Measurements from ENCODE around the gene PHACTR3.

PHACTR3 gene

DNA sequence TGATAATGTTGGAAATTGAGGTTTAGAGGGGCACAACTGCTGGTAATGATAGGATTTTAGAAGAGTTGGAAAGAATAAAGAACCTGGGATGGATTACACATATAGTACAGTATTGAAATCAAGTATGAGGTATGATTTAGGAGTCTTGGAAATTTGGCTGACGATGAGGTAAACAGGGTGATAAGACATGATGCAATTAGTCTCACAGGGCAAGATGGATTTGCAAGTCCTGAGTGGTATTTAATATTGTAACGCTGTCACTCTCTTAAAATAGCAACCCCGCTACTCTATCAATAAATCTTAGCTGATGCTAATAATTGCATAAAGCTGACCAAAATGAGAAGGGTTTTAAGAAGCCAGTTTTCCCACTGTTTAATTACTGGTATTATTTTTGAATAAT is 258.7 kb downstream of the PHACTR3 start:
- H3K27ac ChIP-seq, result no peak overlapping the region
- TF ChIP-seq, protein P1, sequence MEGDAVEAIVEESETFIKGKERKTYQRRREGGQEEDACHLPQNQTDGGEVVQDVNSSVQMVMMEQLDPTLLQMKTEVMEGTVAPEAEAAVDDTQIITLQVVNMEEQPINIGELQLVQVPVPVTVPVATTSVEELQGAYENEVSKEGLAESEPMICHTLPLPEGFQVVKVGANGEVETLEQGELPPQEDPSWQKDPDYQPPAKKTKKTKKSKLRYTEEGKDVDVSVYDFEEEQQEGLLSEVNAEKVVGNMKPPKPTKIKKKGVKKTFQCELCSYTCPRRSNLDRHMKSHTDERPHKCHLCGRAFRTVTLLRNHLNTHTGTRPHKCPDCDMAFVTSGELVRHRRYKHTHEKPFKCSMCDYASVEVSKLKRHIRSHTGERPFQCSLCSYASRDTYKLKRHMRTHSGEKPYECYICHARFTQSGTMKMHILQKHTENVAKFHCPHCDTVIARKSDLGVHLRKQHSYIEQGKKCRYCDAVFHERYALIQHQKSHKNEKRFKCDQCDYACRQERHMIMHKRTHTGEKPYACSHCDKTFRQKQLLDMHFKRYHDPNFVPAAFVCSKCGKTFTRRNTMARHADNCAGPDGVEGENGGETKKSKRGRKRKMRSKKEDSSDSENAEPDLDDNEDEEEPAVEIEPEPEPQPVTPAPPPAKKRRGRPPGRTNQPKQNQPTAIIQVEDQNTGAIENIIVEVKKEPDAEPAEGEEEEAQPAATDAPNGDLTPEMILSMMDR (IDR thresholded peaks at IDR 0.05), result no peak
- H3K4me3 ChIP-seq, result no peak overlapping the region
- no peak for DNase-seq (ENCODE audit: low spot score)

DNA sequence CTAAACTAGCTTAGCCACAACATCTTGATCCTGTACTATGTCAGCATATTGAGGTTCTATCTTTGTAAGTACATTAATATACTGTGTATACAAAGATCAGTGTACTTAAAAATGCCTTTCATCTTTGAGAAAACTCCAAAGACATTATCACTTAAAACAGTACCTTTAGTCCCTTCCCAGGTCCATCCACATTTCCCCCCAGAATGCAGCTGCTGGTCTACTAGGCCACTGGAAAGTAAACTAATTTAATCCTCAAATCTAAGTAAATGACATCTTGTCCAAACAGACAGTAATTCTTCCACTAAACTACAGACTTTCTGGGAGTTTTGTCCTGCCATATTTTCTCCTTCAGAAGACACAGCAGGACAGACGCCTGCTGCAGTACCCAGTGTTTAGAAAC is 260.4 kb downstream of the PHACTR3 start:
- Histone ChIP-seq H3K27ac (no peak overlapping the region), H3K4me3 (no peak overlapping the region)
- no peak for DNase-seq (ENCODE audit: low spot score)
- TF ChIP-seq, protein P1 (IDR thresholded peaks at IDR 0.05), result no peak

DNA sequence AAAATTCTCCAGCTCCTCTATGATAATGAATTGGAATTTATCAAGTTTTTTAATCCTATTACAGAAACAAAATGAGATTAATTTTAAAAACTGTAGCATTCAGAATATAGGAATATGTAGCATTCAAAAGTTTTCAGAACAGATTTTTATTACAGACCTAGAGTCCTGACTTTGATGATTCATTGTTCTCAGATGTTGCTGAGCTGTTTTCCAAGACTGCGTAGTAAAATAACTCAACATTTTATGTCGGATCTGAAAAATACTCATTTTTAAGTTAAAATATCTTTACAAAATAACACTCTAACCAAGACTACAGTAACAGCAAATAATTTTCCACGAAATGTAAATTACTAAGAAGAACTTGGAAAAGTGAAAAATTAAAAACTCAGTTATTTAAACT is 262.0 kb downstream of the PHACTR3 start:
- DNase-seq (ENCODE audit: low spot score), result no peak
- Histone ChIP-seq H3K4me3 (no peak overlapping the region), H3K27ac (no peak overlapping the region)
- TF ChIP-seq, protein P1 (IDR thresholded peaks at IDR 0.05), result no peak

DNA sequence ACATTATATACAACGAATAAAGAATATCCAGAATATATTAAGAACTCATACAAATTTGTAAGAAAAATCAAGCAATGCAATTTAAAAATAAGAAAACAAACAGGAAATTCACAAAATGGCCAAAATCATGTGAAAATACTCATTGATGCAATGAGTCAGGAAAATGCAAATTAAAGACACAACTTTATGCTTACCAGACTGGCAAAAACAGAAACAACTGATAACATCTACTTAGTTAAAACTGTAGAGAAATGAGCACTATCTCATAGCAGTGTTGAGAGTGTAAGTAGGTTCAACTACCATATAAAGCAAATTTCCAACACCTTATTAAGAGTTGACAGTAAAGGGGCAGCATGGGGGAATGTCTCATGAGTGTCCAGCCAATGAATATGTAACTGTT is 266.8 kb downstream of the PHACTR3 start:
- H3K4me3 ChIP-seq, result no peak overlapping the region
- H3K27ac ChIP-seq, result no peak overlapping the region
- DNase-seq (ENCODE audit: low spot score), result no peak
- TF ChIP-seq, protein P1 (IDR thresholded peaks at IDR 0.05), result no peak

DNA sequence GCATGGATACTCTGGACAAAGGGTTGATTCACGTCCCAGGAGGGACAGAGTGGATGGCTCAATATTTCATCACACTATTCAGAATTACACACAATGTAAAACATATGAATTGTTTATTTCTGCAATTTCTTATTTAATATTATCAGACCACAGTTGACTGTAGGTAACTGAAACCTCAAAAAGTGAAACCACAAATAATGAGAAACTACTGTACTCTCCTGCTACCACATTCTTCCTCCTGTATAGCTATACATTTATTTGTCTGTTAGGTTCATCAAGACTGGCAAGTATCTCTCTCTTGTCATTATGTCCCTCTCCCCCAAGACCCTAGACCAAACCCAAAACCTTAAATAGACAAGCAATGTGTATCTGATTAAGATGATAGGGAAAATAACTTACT is 269.1 kb downstream of the PHACTR3 start:
- H3K4me3 ChIP-seq, result no peak overlapping the region
- H3K27ac ChIP-seq, result no peak overlapping the region
- TF ChIP-seq, protein P1 (IDR thresholded peaks at IDR 0.05), result no peak
- no peak for DNase-seq (ENCODE audit: low spot score)

DNA sequence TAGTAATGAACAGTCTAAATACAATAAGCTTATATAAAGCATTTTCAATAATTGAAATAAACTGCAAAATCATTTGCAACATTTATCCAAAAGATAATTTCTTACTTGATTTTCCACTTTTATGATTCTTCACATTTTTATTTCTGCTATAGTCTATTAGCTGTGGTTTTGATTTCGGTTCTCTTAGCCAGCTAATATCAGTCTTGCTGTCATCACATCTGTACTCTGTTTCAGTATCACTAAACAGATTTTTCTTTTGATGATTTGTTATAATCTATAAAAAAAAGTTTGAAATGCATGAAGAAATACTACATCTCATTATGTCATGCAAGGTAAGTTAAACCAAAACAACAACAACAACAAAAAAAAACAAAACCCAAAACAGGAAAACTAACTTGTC is 275.9 kb downstream of the PHACTR3 start:
- TF ChIP-seq, protein P1 (IDR thresholded peaks at IDR 0.05), result no peak
- Histone ChIP-seq H3K27ac (no peak overlapping the region), H3K4me3 (no peak overlapping the region)
- DNase-seq (ENCODE audit: low spot score), result no peak

DNA sequence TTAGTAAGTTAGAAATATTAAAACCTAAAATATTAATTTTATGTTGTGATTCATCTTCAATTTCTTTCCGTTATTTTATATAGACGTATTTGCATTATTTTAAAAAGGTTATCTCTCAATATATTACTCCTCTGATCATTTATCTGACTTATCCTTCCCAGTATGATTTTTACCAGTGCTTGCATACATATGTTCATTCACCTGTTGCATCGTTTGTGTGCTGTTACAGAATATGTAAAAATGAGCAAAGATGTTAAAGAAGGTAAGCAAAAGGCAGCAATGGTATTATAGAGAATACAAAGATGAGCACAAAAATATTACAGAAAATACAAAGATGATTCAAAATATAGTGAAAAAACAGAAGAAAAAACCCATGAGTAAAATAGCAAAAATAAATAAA is 280.2 kb downstream of the PHACTR3 start:
- H3K4me3 ChIP-seq, result no peak overlapping the region
- no peak overlapping the region for H3K27ac ChIP-seq
- no peak for DNase-seq (ENCODE audit: low spot score)
- TF ChIP-seq, protein P1 (IDR thresholded peaks at IDR 0.05), result no peak

Measured in coronary artery (tissue), 2 donors.